ENCODE data around the gene TRIM37.

Gene TRIM37

DNA sequence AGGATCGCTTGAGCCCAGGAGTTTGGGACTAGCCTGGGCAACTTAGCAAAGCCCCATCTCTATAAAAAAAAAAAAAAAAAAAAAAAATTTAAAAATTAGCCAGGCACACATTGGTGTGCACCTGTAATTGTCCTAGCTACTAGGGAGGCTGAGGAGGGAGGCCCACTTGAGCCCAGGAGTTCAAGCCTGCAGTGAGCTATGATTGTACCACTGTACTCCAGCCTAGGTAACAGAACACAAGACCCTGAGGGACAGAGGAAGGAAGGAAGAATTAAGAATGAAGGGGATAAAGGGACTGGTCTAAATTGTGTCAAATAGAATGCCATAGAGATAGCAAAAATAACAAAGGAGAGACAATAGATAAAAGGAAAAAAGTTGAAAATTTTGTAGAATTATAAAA, 102.8 kb downstream of the TRIM37 start:
- DNase-seq (ENCODE audit: low read depth), result no peak
- TF ChIP-seq CTCF (conservative IDR thresholded peaks at IDR 0.05; ENCODE audit: low read depth, low read length), result no peak
- no peak overlapping the region for H3K4me3 ChIP-seq (ENCODE audit: low read depth, low read length)

- DNase-seq (ENCODE audit: low read depth), result peak; percentile 16
- H3K4me3 ChIP-seq (ENCODE audit: low read depth, low read length), result no peak overlapping the region
- no peak for TF ChIP-seq CTCF (conservative IDR thresholded peaks at IDR 0.05; ENCODE audit: low read depth, low read length)
Measured at GRCh38 chr17:59002848-59003247, 103.8 kb downstream of the TRIM37 start.

- no peak overlapping the region for H3K4me3 ChIP-seq (ENCODE audit: low read depth, low read length)
- no peak for TF ChIP-seq CTCF (conservative IDR thresholded peaks at IDR 0.05; ENCODE audit: low read depth, low read length)
- no peak for DNase-seq (ENCODE audit: low read depth)
Measured at GRCh38 chr17:59002126-59002525, 104.6 kb downstream of the TRIM37 start.

DNA sequence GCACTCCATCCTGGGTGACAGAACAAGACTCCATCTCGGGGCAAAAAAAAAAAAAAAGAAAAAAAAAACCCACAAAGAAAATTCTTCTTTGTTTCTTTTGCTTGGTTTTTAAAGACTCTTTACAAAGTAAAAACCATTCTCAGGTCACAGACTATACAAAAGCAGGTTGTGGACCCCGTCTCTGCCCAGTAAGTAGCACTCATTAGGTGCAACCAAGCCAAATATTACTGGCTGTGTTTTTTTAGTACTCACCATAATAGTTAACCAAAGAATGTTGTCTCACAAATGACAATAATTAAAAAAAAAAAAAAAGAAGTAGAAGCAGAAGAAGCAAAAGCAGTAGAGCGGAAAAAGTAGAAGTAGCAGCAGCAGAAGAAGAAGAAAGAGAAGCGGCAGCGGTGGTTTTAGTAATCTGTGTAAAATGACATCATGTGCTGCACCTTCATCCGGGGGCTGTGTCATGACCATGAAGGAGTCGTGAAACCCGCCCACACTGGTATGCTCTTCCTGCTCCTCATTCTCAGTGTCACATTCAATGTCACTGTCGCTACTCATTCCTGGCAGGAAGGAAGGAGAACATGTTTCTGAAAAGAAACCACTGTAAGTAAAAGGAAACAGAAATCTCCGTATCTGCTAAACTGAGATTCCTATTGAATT, 105.4 kb downstream of the TRIM37 start:
- H3K4me3 ChIP-seq (ENCODE audit: low read depth, low read length), result peak overlapping the region; percentile 57
- DNase-seq (ENCODE audit: low read depth), result peak; percentile 67
- no peak for TF ChIP-seq CTCF (conservative IDR thresholded peaks at IDR 0.05; ENCODE audit: low read depth, low read length)

- no peak for DNase-seq (ENCODE audit: low read depth)
- no peak for TF ChIP-seq CTCF (conservative IDR thresholded peaks at IDR 0.05; ENCODE audit: low read depth, low read length)
- no peak overlapping the region for H3K4me3 ChIP-seq (ENCODE audit: low read depth, low read length)
Measured at GRCh38 chr17:59000022-59000421, 106.7 kb downstream of the TRIM37 start.

- no peak overlapping the region for H3K4me3 ChIP-seq (ENCODE audit: low read depth, low read length)
- TF ChIP-seq CTCF (conservative IDR thresholded peaks at IDR 0.05; ENCODE audit: low read depth, low read length), result no peak
- DNase-seq (ENCODE audit: low read depth), result no peak
Measured at GRCh38 chr17:58999500-58999899, 107.2 kb downstream of the TRIM37 start.

- TF ChIP-seq CTCF (conservative IDR thresholded peaks at IDR 0.05; ENCODE audit: low read depth, low read length), result no peak
- DNase-seq (ENCODE audit: low read depth), result no peak
- no peak overlapping the region for H3K4me3 ChIP-seq (ENCODE audit: low read depth, low read length)
Measured at GRCh38 chr17:58998871-58999270, 107.8 kb downstream of the TRIM37 start.

Measured in choroid plexus epithelial cell (primary cell).